Stromal cell of bone marrow (primary cell): ENCODE results near the gene CSF1R.

ENCODE experiments used
- DNase-seq: peaks from one replicate; pipeline ENCODE4 v3.0.0-alpha.2; 2012; ENCODE audit warnings: low read depth

CSF1R gene

GRCh38 chr5:150024346-150024984, 61.9 kb downstream of the CSF1R start:
- DNase-seq = no peak

- DNase-seq = no peak
Measured at GRCh38 chr5:150023136-150023535, 63.2 kb downstream of the CSF1R start.

- DNase-seq = no peak
Measured at GRCh38 chr5:150022681-150023080, 63.7 kb downstream of the CSF1R start.

GRCh38 chr5:150022158-150022531, 64.2 kb downstream of the CSF1R start:
- peak; percentile 71 for DNase-seq

- no peak for DNase-seq
Measured at GRCh38 chr5:150021491-150022157, 64.7 kb downstream of the CSF1R start.

GRCh38 chr5:150020249-150020648, 66.1 kb downstream of the CSF1R start:
- no peak for DNase-seq

- DNase-seq = peak; percentile 41
Measured at GRCh38 chr5:150017226-150018005, 68.9 kb downstream of the CSF1R start.

- no peak for DNase-seq
Measured at GRCh38 chr5:150016537-150016936, 69.8 kb downstream of the CSF1R start.

- no peak for DNase-seq
Measured at GRCh38 chr5:150015415-150015814, 70.9 kb downstream of the CSF1R start.

- DNase-seq = no peak
Measured at GRCh38 chr5:150014456-150014855, 71.9 kb downstream of the CSF1R start.

GRCh38 chr5:150013931-150014330, 72.4 kb downstream of the CSF1R start:
- no peak for DNase-seq

- no peak for DNase-seq
Measured at GRCh38 chr5:150009671-150010387, 76.5 kb downstream of the CSF1R start.

- no peak for DNase-seq
Measured at GRCh38 chr5:150007050-150007449, 79.3 kb downstream of the CSF1R start.

GRCh38 chr5:150006318-150006717, 80.0 kb downstream of the CSF1R start:
- DNase-seq = no peak
